Endothelial cell (in vitro differentiated cells): Measurements from ENCODE around the gene MACROH2A2. TPM values are rescaled to one million over a fixed set of nuclear protein-coding genes. Genes with fewer than 3 reads are reported as not detected.

ENCODE experiments used
- DNase-seq: peaks from one replicate; pipeline ENCODE4 v3.0.0; 2021; ENCODE audit warnings: low spot score
- H3K27ac Mint-ChIP-seq: one replicate; pipeline ENCODE4 v1.8.0; 2021; ENCODE audit warnings: mixed read lengths, inconsistent platforms; ENCODE audit not compliant: unreplicated experiment
- H3K27me3 Mint-ChIP-seq: one replicate; pipeline ENCODE4 v1.8.0; 2021; ENCODE audit warnings: mild to moderate bottlenecking, moderate library complexity, mixed read lengths, inconsistent platforms; ENCODE audit not compliant: unreplicated experiment
- H3K36me3 Mint-ChIP-seq: one replicate; pipeline ENCODE4 v1.8.0; 2021; ENCODE audit warnings: mild to moderate bottlenecking, low read depth, mixed read lengths, inconsistent platforms; ENCODE audit not compliant: unreplicated experiment
- H3K4me1 Mint-ChIP-seq: one replicate; pipeline ENCODE4 v1.8.0; 2021; ENCODE audit warnings: mild to moderate bottlenecking, mixed read lengths, inconsistent platforms; ENCODE audit not compliant: unreplicated experiment
- H3K4me3 Mint-ChIP-seq: one replicate; pipeline ENCODE4 v1.8.0; 2021; ENCODE audit warnings: mild to moderate bottlenecking, mixed read lengths, inconsistent platforms; ENCODE audit not compliant: unreplicated experiment
- H3K9me3 Mint-ChIP-seq: one replicate; pipeline ENCODE4 v1.8.0; 2021; ENCODE audit warnings: mixed read lengths, inconsistent platforms; ENCODE audit not compliant: unreplicated experiment
- CTCF ChIP-seq: fragments of 200-600 bp; sonication (generic); IDR thresholded peaks from one replicate; pipeline ENCODE4 v1.5.0; 2021; ENCODE audit warnings: antibody characterized with exemption; ENCODE audit not compliant: unreplicated experiment
- total RNA-seq: library from RNA; stranded (reverse); fragmentation: NEBNext Ultra II Directional; extraction: Animal tissue kit (Norgen Biotek cat#: 25700); gene quantifications from one replicate; pipeline ENCODE4 v1.2.1, GENCODE V29; 2021; ENCODE audit not compliant: unreplicated experiment

Gene MACROH2A2
- total RNA-seq, 1 donor from 2014 or later: 75.2 TPM

GRCh38 chr10:70131560-70131937 lies 78.9 kb downstream of the MACROH2A2 start:
- no peak for DNase-seq
- Mint-ChIP-seq H3K9me3 (no peaks in the 10 kb centered on the region), H3K36me3 (no peaks in the 10 kb centered on the region), H3K4me1 (peaks cover 9% of the 10 kb centered on the region), H3K27ac (no peak overlapping the region), H3K27me3 (peaks cover 12% of the 10 kb centered on the region), H3K4me3 (no peak overlapping the region)
- TF ChIP-seq CTCF: no peak

DNA sequence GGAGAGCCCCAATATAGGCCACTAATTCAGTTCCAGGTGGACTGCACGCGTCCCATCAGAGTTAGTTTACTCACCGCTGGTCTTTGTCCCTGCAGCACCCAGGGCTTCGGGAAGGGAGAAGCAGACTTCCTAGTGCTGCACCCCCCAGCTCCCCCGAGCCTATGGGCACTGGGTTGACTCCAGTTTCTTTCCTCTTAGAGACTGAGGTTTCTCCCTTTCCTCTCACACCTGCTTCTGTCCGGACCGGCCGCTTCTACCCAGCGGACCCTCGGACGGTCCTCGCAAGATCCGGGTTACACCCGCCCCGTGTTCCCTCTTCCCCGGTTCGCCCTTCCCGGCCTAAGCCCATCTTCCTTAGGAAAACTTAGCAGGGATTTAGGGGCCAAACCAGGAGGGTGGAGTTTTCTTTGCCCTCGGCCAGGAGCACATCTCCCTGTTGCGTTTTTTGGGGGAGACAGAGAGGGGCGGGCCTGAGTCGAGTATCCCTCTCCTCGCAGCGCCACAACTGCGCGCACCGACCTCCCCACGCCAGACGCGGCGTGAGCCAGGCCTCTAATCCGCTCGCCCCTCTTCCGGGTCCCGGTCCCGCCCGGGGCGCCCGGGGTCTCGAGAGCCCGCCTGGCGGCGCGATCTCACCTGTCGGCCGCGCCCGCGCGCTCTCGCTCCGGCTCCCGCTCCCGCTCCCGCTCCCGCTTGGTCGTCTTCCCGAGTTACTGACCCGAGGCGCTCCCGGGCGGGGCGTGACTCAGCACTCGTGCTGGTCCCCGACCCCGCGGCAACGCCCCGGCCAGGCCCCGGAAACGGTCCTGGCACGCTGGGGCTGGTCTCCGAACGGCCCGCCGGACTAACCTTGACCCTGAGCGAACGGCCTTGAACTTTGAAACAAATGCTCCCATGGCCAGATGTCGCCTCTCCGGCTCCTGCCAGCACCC lies 79.7 kb downstream of the MACROH2A2 start, which contains the start of gene AIFM2:
Gene AIFM2 (minus strand): TSS at position 728 of the 932 bp plus-strand sequence. CDS start 8,741 bp downstream, outside the sequence.
- no peaks in the 10 kb centered on the region for H3K9me3 Mint-ChIP-seq

DNA sequence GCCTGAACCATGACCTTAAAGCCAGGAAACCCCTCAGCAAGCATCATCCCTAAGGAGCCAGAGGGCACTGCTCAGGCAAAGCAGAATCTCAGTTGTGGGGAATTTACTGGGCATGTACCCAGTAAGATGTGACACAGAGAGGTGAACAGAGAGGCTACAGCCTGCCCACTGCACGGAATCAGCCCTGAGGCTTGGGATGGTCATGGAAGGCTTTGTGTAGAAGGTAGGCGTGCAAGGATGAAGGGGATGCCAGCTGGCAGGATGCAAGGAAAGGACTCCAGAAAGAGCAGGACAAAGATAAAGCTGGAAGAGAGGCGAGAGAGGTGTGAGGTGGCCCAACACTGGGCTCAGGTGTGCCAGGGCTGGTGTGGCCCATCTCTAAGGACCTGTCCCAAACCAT lies 82.4 kb downstream of the MACROH2A2 start:
- Mint-ChIP-seq H3K4me3 (no peak overlapping the region), H3K27me3 (peaks cover 12% of the 10 kb centered on the region), H3K4me1 (peaks cover 9% of the 10 kb centered on the region), H3K9me3 (no peaks in the 10 kb centered on the region), H3K27ac (no peak overlapping the region), H3K36me3 (peaks cover 9% of the 10 kb centered on the region)
- no peak for DNase-seq
- TF ChIP-seq CTCF: no peak

More for the DNA sequence above, 79.7 kb downstream of the MACROH2A2 start, which contains the start of gene AIFM2:
- H3K4me3 Mint-ChIP-seq: peak within 1 kb of the TSS; percentile 84
- peaks cover 12% of the 10 kb centered on the region for H3K27me3 Mint-ChIP-seq
- H3K36me3 Mint-ChIP-seq: peaks cover 3% of the 10 kb centered on the region
- peak; percentile 37 for DNase-seq
- H3K4me1 Mint-ChIP-seq: peaks cover 9% of the 10 kb centered on the region
- H3K27ac Mint-ChIP-seq: peak within 1 kb of the TSS; percentile 20
- no peak for TF ChIP-seq CTCF

DNA sequence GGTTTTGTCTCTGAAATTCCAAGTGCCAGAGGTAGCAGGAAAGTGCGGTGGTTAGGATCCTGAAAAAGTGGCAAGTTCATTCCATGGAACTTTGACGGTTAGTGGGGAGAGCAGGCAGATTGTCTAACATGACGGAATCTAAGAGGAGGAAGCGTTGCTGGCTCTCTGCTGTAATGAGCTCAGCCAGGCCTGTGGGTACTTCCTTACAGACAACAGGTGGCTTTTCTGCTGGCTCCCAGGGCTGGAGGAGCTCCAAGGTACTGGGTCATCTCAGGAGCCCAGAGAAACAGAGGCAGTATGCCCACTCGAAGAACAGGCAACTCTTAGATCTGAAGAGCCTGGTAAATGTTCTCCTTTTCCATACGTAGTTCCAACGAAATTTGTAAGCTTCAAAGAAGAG lies 83.0 kb downstream of the MACROH2A2 start:
- peaks cover 9% of the 10 kb centered on the region for H3K4me1 Mint-ChIP-seq
- H3K27ac Mint-ChIP-seq: no peak overlapping the region
- H3K4me3 Mint-ChIP-seq: no peak overlapping the region
- H3K9me3 Mint-ChIP-seq: no peaks in the 10 kb centered on the region
- DNase-seq: no peak
- H3K27me3 Mint-ChIP-seq: peaks cover 12% of the 10 kb centered on the region
- H3K36me3 Mint-ChIP-seq: peaks cover 14% of the 10 kb centered on the region
- TF ChIP-seq CTCF: no peak

GRCh38 chr10:70137135-70137534 lies 84.5 kb downstream of the MACROH2A2 start:
- Mint-ChIP-seq H3K4me3 (peak overlapping the region; percentile 12), H3K36me3 (peaks cover 14% of the 10 kb centered on the region), H3K27me3 (peaks cover 6% of the 10 kb centered on the region), H3K9me3 (no peaks in the 10 kb centered on the region), H3K4me1 (peaks cover 8% of the 10 kb centered on the region), H3K27ac (peak overlapping the region; percentile 48)
- DNase-seq: no peak
- no peak for TF ChIP-seq CTCF
